Muscle of leg (tissue), 11 donors: ENCODE results near the gene ARHGEF3. TPM values are rescaled to one million over a fixed set of nuclear protein-coding genes. Genes with fewer than 3 reads are reported as not detected.

Experiments used
- DNase-seq: peaks from one replicate; pipeline ENCODE4 v3.0.0; 2013
- H3K27ac ChIP-seq: one replicate; pipeline ENCODE4 v1.5.1; 2013; ENCODE audit warnings: mild to moderate bottlenecking, low read length, control low read depth
- H3K27me3 ChIP-seq: one replicate; pipeline ENCODE4 v1.6.1; 2013; ENCODE audit warnings: low read length; ENCODE audit not compliant: control insufficient read depth, insufficient read depth
- H3K36me3 ChIP-seq: one replicate; pipeline ENCODE4 v1.6.1; 2013; ENCODE audit warnings: low read length; ENCODE audit not compliant: control insufficient read depth, insufficient read depth
- H3K4me1 ChIP-seq: one replicate; pipeline ENCODE4 v1.6.1; 2013; ENCODE audit warnings: low read length; ENCODE audit not compliant: control insufficient read depth, insufficient read depth
- H3K4me3 ChIP-seq: one replicate; pipeline ENCODE4 v1.5.1; 2013; ENCODE audit warnings: low read length, control low read depth
- H3K9me3 ChIP-seq: replicated peaks from 2 replicates; pipeline ENCODE4 v1.6.1; 2013; ENCODE audit warnings: low read depth, low read length; ENCODE audit not compliant: control insufficient read depth
- WGBS: methylation state at CpG from one replicate; pipeline ENCODE4 v1.1.5; 2013; ENCODE audit warnings: missing lambda C conversion rate; ENCODE audit not compliant: insufficient coverage; 5-methylcytosine and 5-hydroxymethylcytosine counted together
- polyA plus RNA-seq, 8 donors: library from polyadenylated mRNA; unstranded; fragments of 120-200 nt; gene quantifications; one replicate each; pipeline versions ENCODE4 v1.2.1 to v1.2.3, GENCODE V29; 2013; ENCODE audit warnings: inconsistent platforms in 1 of 8, low replicate concordance in 1 of 8; ENCODE audit not compliant: insufficient read length in 8 of 8, insufficient read depth in 1 of 8
- total RNA-seq: library from RNA; stranded (reverse); fragments of 120-200 nt; gene quantifications from one replicate; pipeline ENCODE4 v1.2.4, GENCODE V29; 2013

Gene ARHGEF3
- total and polyA plus RNA-seq, 9 donors, result 21.9 to 31.8 (median 25.6) TPM

- DNase-seq, result no peak
- no peak overlapping the region for H3K27ac ChIP-seq
- no peaks in the 10 kb centered on the region for H3K9me3 ChIP-seq
- no peaks in the 10 kb centered on the region for H3K4me1 ChIP-seq
- H3K27me3 ChIP-seq, result no peaks in the 10 kb centered on the region
- no peaks in the 10 kb centered on the region for H3K36me3 ChIP-seq
- 98% methylated on average over 17 of the region's 19 CpGs for WGBS
- no peak overlapping the region for H3K4me3 ChIP-seq
These were observed 110.4 kb downstream of the ARHGEF3 start for GRCh38 chr3:56691165-56692000.

GRCh38 chr3:56689303-56689702, 112.4 kb downstream of the ARHGEF3 start:
- WGBS, result no CpG with 5 or more reads among the region's 1 CpG
- Histone ChIP-seq H3K27me3 (no peaks in the 10 kb centered on the region), H3K4me3 (no peak overlapping the region), H3K27ac (no peak overlapping the region), H3K9me3 (no peaks in the 10 kb centered on the region), H3K4me1 (no peaks in the 10 kb centered on the region), H3K36me3 (no peaks in the 10 kb centered on the region)
- no peak for DNase-seq

- DNase-seq, result no peak
- peaks cover 5% of the 10 kb centered on the region for H3K9me3 ChIP-seq
These were observed 113.6 kb downstream of the ARHGEF3 start for GRCh38 chr3:56688191-56688590.

GRCh38 chr3:56684029-56684428, 117.7 kb downstream of the ARHGEF3 start:
- DNase-seq, result no peak

More at GRCh38 chr3:56688191-56688590, 113.6 kb downstream of the ARHGEF3 start:
- no CpG with 5 or more reads among the region's 1 CpG for WGBS
- H3K27me3 ChIP-seq, result no peaks in the 10 kb centered on the region
- H3K4me3 ChIP-seq, result no peak overlapping the region
- no peak overlapping the region for H3K27ac ChIP-seq
- H3K36me3 ChIP-seq, result no peaks in the 10 kb centered on the region
- peaks cover 4% of the 10 kb centered on the region for H3K4me1 ChIP-seq

GRCh38 chr3:56683122-56683817, 118.5 kb downstream of the ARHGEF3 start, which contains the start of gene TASOR:
TSS of gene TASOR (minus strand) at chr3:56683265. CDS start at chr3:56683006, 259 bp downstream.
- Histone ChIP-seq H3K27ac (peak within 1 kb of the TSS; percentile 99), H3K36me3 (no peaks in the 10 kb centered on the region), H3K9me3 (peaks cover 7% of the 10 kb centered on the region), H3K4me3 (peak within 1 kb of the TSS; percentile 87), H3K4me1 (peaks cover 6% of the 10 kb centered on the region), H3K27me3 (no peaks in the 10 kb centered on the region)
- 13% methylated on average over 63 of the region's 68 CpGs for WGBS
- DNase-seq, result peak; percentile 91

More at GRCh38 chr3:56684029-56684428, 117.7 kb downstream of the ARHGEF3 start:
- H3K27me3 ChIP-seq, result no peaks in the 10 kb centered on the region
- H3K4me1 ChIP-seq, result peaks cover 6% of the 10 kb centered on the region
- H3K9me3 ChIP-seq, result peaks cover 5% of the 10 kb centered on the region
- no peak overlapping the region for H3K4me3 ChIP-seq
- 94% methylated on average over 5 of the region's 13 CpGs for WGBS
- H3K27ac ChIP-seq, result no peak overlapping the region
- no peaks in the 10 kb centered on the region for H3K36me3 ChIP-seq

- H3K27ac ChIP-seq, result peak overlapping the region; percentile 99
- under 1% methylated on average over 55 of the region's 58 CpGs for WGBS
- H3K36me3 ChIP-seq, result no peaks in the 10 kb centered on the region
- H3K4me3 ChIP-seq, result peak overlapping the region; percentile 87
- peaks cover 6% of the 10 kb centered on the region for H3K4me1 ChIP-seq
- no peaks in the 10 kb centered on the region for H3K27me3 ChIP-seq
- peak; percentile 87 for DNase-seq
- peaks cover 7% of the 10 kb centered on the region for H3K9me3 ChIP-seq
These were observed 119.2 kb downstream of the ARHGEF3 start for GRCh38 chr3:56682462-56683121.

- Histone ChIP-seq H3K4me3 (peak overlapping the region; percentile 87), H3K36me3 (no peaks in the 10 kb centered on the region), H3K9me3 (peaks cover 7% of the 10 kb centered on the region), H3K27me3 (no peaks in the 10 kb centered on the region), H3K4me1 (peaks cover 6% of the 10 kb centered on the region), H3K27ac (peak overlapping the region; percentile 99)
- 0% methylated on average over 8 of the region's 10 CpGs for WGBS
- DNase-seq, result no peak
These were observed 119.7 kb downstream of the ARHGEF3 start for GRCh38 chr3:56681984-56682461.

GRCh38 chr3:56680054-56680580, 121.6 kb downstream of the ARHGEF3 start:
- Histone ChIP-seq H3K4me3 (no peak overlapping the region), H3K36me3 (no peaks in the 10 kb centered on the region), H3K27ac (no peak overlapping the region), H3K9me3 (peaks cover 7% of the 10 kb centered on the region), H3K27me3 (no peaks in the 10 kb centered on the region), H3K4me1 (peaks cover 6% of the 10 kb centered on the region)
- DNase-seq, result no peak
